AG20443 (cell line): Measurements from ENCODE around the gene TTLL1.
"Not testable (repeated sequence)": the region's sequence is repeated elsewhere in the genome, so short reads cannot be mapped to it uniquely, and the experiment has no call there.

Experiments used
- DNase-seq: peaks from one replicate; pipeline ENCODE4 v3.0.0; 2012; ENCODE audit warnings: low spot score, mixed read lengths

The TTLL1 gene

DNA sequence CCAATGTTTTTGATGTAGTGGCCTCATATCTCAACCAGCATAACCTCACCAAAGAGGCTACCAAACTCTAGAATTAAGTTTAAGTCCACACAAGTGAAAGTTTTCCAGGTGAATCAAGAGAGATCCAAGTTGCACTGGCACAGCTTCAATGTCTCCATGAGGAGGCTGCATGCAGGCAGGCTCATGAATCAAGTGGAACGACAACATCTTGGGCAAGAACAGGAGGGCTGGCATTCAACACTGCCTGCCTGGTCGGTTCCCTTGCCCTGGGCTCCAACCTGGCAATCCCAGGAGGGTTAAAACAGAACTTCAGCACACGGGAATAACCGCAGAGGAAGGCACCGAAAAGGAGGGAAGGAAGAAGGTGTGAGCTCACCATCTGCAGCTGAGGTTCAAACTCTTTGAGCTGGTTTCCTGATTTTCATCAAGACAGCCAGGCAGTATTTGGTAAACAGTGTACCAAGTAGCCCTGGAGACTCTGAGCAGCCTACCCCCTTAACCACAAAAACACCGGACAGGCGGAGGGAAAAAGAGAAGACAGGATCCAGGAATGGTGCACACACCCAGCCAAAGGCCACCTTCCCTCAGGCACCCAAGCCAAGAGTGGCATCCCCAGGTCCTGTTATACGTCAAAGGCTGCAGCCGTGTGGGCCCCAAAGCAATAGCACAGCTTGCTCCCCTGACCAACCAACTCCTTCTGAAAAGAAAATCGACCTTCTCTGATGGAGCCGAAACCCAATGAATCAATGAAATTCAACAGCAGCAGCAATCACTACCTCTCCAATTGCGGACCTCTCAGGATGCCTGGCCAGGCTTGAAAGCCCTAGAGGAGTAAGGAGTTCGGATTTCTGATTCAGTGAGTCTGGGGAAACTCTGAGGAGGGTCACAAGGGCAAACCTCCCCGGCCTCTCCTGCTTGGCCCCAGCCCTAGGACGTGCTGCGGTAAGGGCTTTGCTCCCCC lies 75.6 kb downstream of the TTLL1 start:
- DNase-seq = peak; percentile 25

DNA sequence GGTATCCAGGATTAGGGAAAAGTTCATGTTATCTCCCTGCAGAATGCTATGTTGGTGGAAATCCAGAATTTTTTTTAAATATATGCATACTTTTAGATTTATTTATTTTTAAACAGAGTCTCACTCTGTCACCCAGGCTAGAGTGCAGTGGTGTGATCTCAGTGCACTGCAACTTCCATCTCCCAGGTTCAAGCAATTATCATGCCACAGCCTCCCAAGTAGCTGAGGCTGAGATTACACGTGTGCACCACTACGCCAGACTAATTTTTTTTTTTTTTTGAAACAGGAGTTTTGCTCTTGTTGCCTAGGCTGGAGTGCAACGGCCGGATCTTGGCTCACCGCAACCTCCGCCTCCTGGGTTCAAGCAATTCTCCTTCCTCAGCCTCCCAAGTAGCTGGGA lies 76.8 kb downstream of the TTLL1 start:
- DNase-seq = no peak

DNA sequence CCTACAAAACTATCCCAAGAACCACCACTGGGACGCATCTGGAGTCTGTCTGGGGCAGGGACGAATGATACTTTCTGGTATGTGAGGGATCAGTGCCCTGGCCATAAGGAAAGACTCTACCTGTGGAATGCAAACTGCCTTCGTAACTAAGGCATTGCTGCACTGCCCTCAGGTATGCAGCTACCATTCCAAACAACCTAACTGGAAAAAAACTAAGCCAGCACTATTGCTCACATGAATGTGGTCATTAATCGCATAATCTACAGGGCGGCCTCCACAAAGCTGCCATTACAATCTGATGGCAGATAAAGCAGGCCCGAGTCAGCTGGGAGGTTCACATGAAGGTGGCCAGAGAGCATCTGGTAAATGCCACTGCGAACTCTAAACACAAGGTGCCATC lies 78.1 kb downstream of the TTLL1 start:
- DNase-seq = peak; percentile 5

DNA sequence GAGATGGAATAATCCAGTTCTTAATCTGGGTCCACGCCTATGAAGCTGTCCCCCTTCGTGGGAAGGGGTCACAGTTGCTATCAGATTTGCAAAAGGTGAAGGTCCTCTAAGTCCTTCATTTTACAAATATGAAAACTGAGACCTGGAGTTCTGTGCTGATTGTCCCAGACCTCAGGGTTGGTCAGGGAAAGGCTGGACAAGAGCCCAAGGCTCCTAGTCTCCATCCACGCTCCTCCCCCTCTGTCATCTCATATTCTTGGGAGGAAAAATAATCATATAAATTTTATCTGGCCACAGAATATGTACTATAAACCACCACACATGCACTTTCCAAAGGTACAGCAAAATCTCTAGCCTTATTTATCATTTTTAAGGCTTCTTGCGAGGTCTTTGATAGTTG lies 79.7 kb downstream of the TTLL1 start:
- DNase-seq = peak; percentile 3

DNA sequence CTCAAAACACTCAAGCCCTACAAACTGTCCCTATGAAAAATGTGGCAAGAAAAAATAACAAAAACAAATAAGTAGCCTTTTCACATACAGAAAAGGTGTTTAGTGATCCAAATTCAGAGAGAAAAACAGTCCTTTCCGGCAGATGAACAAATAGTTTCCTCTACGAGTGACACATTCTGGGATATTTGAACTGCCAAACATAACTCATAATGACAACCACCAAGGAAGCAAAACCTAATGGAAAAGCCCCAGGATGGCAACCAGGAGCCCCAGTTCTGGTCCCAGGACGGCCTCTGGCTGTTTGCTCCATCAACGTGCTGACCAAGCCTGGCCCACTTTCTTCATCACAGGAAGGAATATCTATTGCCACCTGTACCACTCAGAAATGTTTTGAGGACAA lies 80.3 kb downstream of the TTLL1 start:
- DNase-seq = peak; percentile 2

DNA sequence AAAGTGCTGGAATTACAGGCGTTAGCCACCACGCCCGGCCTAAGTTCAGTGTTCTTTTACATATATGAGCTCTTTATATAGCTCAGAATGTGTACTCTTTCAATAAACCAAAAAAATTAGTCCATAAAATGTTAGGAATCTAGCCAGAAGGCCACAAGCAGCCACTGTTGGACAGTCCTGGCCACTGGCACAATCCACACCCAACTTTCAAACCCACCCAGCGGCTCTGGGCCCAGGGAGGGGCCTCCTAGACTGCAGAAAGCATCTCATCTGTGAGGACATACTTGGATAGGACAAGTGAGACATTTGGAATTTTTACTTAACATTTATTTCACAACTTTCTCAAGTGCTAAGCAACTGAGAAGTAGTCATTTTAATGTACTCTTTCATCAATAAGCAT lies 80.7 kb downstream of the TTLL1 start:
- DNase-seq = peak; percentile 45

DNA sequence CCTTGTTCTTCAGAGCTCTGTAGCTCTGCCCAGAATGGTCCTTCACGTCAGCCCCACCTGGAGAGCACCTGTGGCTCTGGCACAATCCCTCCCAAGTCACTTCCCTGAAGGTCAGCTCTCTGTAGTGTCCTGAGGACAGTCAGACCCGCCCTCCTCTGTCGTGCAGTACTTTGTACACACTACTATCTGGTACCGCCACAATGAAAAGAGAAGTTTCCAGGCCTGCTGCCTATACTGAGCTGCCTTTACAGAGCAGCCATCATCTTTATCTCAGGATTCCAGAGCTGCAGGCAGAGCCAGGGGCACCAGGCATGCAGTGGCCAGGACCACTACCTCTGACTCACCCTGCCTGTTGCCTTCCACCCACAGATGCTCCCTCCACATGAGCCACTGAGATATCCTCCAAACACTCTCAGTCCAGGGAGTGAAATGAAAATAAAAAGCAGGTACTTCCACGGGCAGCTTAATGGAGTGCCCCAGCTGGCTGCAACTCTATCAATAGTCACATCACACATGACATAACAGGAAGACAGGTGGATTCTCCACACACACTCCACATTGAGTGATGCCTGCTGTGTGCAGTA lies 81.6 kb downstream of the TTLL1 start:
- peak; percentile 64 for DNase-seq

DNA sequence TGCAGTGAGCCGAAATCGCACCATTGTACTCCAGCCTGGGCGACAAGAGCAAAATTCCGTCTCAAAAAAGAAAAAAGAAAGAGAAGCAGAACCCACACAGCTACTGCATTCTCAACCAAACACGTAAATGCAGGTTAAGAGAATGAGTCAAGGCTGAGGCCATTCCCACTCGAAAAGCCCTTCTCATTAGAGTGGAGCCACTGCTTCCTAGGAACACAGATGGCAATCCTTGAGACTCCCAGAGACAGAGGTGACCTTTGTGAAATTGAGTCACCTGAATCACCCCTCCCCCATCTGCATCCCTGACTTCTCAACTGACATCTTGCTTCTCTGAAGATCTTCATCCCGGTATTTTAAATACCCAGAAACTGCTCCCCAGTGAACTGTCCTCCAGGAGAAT lies 82.4 kb downstream of the TTLL1 start:
- DNase-seq = no peak

DNA sequence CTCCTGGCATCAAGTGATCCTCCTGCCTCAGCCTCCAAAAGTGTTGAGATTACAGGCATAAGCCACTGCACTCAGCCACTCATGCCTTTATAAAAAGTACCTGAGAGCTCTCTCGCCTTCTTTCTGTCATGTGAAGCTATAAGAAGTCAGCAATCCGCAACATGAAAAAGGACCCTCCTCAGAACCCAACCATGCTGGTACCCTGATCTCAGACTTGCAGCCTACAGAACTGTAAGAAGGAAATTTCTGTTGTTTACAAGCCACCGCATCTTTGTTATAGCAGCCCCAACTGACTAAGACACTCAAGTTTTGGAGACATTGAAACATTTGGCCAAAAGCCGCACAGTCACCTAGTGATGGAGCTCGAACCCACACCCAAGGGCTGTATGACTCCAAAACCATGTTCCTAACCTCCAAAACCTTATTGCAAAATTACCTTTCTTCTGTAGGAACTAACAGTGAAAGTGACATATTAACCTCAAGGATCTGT lies 83.1 kb downstream of the TTLL1 start:
- no peak for DNase-seq

DNA sequence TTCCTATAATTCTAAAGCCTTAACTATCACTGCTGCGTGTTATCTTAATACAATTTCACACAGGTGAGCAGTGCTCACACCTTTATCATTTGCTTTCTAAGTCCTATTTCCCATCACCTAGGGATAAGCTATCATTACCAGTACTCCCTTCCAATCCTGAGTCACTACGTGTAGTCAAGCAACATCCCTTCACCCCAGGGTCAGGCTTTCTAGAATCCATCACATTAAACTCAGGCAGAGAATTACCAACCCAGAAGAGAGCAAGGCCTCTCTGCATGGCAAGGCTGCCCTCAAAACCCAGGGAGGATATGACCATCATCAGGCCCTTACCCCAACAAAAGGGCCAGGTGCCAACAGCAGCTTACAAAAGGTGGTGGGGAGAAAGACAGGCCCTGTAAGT lies 84.1 kb downstream of the TTLL1 start:
- DNase-seq = peak; percentile 6

DNA sequence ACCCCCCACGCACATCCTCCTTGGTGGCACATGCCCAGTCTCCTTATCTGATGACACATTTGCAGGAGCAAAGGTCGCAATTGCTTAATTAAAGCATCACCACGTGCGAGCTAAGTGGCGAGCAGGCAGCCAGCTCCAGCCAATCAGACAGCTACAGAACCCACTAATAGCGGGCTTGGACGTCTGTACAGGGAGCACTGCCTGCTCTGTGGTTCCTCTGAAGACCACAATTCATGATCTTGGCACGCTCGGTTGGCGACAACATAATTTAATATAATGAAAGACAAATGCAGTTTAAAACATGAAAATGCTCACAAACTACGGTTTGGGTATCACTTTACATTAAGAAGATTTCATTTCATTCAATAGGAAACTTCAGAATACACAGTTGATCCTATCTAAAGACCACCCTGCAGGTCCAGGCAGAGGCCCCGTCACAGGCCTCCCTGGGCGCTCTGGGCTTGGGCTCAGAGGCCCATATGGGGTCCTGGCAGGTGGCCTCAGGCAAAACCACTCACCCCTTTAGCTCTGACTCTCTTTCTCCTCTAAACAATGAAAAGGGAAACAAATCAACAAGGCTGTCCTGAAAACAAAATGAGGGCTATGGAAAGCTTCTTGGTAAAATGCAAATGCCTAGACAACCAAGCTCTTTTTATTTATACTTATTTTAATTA lies 84.7 kb downstream of the TTLL1 start:
- DNase-seq = peak; percentile 79

DNA sequence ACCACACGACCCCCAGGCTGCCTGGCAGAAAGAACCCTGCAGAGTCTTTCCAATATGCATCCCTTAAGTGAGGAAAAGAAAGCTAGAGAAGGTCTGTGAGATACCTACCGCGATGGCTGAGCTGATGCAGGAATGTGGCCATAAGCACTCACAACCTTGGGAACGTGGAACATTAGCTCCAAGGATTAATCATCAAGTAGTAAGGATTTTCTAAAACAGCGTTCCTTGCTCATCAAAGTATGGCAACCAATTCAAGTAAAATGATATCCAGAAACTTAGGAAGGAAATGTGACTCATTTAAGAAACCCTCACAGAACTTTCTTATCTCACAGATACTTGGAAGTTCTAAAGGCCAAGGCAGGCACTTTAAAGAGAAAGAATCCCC lies 87.0 kb downstream of the TTLL1 start:
- DNase-seq = peak; percentile 16

DNA sequence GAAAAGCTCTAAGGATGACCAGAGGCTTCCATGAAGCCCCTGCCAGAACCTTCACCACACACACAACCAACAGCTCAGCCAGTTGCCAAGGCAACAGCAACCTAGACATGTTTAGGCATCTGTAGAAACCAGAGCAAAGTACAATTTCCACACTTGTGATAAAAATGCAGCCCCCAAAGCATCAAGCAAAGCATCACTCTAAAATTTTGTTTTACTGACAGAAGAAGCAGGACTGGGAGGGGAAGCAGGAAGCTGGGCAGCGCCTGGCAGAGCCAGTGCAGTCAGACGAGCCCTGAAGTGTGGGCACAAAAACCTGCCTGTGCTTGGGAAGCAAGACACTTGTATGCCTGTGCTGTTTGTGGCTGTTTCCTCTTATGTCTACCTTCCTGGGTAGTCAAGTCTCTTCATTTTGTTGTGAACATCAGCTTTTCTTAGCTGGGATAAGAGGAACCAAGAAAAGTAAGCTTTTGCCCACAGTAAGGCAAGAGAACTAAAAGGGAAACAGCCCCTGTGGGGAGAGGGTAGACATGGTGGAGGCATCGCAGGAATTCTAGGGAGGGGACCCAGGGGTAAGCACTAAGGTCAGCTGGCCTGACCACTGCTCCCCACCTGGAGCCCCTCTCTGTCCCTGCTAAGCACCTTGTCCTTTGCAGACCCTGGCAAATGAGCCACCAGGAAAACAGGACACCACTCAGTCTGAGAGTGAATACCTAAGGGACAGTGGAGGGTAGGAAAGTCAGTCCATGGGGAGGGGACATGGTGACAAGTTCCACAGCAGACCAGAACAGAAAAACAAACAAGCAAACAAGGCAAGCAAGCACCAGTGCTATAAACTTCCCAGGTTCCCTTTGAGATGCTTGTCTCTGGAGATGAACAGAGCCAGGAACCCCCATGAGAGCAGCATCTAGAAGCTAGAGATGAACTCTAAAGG lies 87.7 kb downstream of the TTLL1 start:
- no peak for DNase-seq

DNA sequence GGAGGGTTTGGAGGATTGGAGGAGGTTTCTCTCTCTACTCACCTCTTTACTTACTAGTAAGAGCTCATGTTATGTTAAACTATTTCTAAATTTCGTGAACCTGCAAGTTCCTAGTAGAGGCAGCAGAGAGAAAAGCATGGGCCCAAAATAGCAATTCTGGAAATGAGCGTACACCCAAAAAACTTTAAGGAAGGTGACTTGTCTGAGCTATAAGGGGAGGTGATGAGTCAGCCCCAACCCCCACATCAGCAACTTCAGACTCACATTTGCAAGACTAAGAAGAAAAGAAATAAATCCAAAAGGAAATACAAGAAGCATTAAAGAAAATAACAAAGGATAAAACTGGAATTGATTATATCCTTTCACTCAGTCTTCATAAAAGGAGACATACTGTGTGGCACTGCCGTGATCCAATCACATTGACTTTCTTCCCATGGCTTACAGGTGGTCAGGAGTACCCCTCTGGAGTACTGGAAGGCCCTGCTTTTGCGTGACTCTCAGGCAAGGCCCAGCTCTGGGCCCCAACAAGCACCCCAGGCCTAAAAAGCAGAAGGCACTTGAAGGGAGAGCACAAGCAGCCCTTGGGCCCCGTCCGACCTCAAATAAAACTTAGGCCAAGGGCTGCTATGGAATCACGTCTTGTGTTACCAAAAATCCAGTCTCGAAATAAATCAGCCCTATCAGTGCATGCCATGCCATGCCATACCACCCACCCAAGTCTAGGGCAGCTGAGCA lies 88.6 kb downstream of the TTLL1 start:
- DNase-seq = no peak

DNA sequence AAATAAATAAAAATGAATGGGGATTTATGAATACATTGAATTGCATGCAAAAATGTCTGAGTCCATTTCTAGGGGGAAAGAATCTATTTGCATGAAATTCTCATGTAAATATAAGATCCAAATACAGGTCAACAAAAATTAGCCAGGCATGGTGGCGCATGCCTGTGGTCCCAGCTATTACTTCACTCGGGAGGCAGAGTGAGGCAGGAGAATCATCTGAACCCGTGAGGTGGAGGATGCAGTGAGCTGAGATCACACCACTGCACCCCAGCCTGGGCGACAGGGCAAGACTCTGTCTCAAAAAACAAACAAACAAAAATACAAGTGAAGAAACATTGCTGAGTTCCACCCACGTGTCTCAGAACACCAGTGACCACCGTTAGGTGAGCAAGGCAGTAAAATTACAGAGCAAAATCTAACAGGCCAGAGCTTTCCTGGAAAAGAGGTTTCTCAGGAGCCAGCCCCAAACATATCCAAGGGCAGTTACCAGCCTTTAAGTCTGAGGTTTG lies 91.6 kb downstream of the TTLL1 start:
- DNase-seq = no peak

DNA sequence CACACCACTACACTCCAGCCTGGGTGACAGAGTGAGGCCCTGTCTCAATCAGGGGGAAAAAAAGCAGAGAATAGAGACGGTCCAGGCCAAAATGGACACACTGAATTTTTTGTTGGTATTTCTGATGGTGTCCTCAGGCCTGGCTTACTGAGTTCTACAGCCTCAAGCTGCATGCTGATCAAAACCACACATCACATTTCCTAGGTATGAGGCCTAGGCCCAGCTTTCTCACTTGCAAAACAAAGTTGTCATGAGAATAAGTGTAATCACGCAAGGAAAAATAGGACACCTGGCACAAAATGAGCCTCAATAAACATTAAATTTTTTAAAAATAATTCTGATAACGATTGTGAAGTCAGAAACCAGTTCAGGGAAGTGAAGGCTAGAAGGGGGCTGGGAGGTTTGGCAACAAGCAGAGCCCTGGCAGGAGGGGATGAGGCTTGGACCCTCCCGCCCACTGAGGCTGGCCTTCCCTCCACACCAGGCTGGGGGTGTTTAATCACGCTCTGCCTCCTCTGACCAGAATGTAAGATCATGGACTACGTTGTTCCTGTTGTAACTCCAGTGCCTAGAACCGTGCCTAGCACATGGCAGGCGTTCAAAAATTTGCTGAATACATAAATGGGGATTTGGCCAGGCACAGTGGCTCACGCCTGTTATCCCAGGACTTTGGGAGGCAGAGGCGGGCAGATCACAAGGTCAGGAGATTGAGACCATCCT lies 92.4 kb downstream of the TTLL1 start:
- no peak for DNase-seq

DNA sequence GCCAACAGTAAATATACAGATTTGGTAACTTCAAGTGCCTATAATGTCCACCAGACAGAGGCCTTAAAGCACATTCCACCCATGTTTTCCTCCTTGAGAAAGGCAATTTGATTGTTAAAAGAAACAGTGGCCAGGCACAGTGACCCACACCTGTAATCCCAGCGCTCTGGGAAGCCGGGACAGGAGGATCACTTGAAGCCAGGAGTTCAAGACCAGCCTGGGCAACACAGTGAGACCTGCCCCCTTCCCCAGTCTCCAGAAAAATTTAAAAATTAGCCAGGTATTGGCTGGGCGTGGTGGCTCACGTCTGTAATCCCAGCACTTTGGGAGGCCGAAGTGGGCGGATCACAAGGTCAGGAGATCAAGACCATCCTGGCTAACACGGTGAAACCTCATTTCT lies 93.5 kb downstream of the TTLL1 start:
- not testable (repeated sequence) for DNase-seq

DNA sequence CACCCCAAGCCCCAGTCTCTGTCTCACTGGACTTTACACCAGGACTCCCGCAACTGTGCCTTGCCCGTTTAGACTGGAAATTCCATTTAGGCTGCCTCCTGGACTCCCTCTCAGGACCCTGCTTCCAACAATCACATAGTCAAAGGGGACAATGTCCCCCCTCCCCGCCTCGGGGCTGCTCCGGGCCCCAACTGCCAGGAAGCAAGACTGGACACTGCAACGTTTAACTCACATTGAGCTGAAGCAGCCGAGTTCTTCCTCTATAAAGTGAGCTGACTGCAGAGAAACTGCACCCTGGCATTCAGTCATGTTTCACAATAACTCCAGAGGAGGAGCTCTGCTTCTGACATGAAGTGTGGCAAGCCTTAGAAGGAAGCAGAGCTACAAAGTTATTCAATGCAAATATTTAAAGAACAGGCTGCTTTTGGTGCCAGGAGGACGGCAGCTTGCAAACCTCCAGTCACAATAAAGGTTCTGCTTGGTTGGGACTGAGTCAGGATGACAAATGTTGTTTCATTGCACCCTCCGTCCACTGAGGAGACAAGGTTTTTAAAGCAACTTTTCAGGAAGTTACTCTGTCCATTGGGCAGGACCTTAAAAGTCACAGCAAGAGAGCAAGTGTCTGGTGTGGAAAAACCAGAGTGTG lies 94.2 kb downstream of the TTLL1 start:
- DNase-seq = peak; percentile 78

DNA sequence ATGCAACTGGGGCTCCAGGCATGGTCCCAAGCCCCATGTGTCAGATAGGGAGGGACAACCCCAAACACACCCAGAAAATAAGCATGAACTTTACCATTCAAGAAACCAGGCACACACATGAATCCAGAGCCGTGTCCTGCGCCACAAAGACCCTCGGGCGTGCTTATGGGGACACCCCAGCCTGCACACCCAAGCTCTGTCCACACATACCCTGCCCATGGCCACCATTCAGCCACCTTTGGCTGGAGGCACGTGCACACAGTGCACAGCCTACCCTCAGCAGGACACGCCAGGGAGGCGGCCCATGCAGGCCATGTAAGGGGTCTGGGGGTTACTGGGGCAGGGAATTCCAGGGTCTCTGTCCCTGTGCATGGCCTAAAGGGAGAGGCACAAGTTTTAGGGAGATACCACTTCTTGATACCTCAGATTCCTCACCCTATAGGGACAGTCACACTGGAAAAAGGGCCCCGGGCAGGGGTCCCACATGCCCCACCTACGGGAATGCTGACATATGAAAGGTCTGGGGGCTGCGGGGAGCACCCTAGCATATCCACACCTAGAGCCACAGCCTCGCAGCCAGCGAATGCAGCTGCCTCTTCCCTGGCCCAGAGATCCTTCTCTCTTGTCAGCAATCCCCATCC lies 94.8 kb downstream of the TTLL1 start:
- DNase-seq = no peak
